Ureter (tissue), 1 donor: Measurements from ENCODE around the gene TPTE2. TPM values are rescaled to one million over a fixed set of nuclear protein-coding genes. Genes with fewer than 3 reads are reported as not detected.
"Not testable (repeated sequence)": the region's sequence is repeated elsewhere in the genome, so short reads cannot be mapped to it uniquely, and the experiment has no call there.

ENCODE experiments used
- DNase-seq: peaks from one replicate; pipeline ENCODE4 v3.0.0-alpha.2; 2020; ENCODE audit warnings: low spot score
- total RNA-seq: library from RNA; stranded (reverse); gene quantifications from one replicate; pipeline ENCODE4 v1.2.4, GENCODE V29; 2023
- donor health status: DM: yes; HTN: yes; CAD: no.

The TPTE2 gene
- total RNA-seq: 0.44 TPM

GRCh38 chr13:19561127-19561582, at the start of gene TPTE2:
TPTE2 (minus strand) TSS chr13:19561532; CDS start chr13:19503234, 58,298 bp downstream.
- DNase-seq: not testable (repeated sequence)

DNA sequence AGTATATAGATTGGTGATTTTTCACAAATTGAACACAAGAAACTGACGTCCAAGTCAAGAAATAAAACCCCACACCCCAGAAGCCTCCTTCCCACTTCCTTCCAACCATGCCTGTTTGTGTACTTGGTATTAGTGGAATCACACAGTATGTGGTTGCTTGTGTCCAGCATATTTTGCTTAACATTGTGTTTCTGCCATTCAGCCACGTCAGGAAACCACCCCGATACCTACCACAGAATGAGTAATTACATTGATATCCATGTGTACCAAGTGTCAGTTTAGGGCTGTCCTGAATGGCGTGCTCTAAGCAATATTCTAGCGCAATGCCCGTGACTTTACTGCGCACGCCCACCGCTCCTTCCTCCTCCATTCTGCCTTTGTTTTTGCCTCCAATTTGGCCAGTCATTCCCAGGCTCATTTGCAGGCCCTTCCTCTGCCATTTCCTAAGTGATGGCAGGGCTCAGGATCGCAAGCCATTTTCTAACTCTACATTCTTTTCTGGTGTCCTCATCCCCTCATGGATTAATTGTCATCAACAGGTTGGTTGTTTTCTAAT, 46.3 kb upstream of the TPTE2 start:
- no peak for DNase-seq

GRCh38 chr13:19606737-19607136, 45.4 kb upstream of the TPTE2 start:
- DNase-seq: no peak

GRCh38 chr13:19606152-19606551, 44.8 kb upstream of the TPTE2 start:
- DNase-seq: no peak

DNA sequence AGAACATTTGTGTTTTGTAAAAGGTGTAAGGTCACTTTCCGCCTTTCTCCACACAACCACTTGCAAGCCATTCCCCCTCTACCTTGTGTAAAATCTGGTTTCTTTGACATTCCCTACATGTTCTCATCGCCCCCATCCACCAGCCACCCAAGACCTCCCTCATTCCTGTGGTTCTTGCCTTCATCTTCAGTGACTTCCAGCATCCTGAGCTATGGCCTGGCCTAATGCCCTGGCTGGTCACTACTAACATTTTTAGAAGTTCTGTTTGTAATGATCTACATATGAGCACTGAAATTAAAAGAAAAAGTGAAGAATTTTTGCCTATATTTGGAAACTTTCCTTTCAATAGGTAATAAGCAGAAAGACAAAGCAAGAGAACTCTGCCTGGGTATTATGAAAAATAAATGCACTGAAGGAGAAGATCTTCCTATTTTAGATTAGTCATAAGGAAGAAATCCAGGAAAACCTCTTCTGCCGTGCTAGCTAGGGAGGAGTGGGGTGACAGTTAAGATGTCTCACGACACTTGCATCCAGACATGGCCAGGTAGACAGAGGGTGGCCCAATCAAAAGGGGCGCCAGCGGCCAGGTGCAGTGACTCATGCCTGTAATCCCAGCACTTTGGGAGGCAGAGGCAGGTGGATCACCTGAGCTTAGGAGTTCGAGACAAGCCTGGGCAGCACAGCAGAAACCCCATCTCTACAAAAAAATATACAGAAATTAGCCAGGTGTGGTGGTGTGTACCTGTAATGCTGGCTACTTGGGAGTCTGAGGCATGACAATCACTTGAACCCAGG, 44.0 kb upstream of the TPTE2 start:
- no peak for DNase-seq

DNA sequence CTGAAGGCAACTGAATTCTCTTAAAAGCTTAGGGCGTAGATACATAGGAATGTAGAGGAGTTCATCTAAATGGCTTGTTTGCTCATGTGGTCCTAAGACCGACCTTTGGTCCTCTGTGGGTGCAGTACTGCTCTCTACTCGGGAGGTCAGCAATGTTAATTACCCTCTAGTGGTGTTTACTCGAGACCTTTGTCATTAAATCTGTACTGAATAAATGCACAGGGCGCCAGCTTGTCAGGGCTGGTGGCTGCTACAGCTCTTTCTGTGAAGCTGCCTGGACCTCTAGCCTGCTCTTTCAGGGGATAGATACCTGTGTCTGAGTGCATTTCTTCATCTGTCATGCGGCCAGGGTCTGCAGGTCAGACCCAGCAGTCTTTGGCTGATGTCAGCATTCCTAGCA, 43.0 kb upstream of the TPTE2 start:
- DNase-seq: no peak

DNA sequence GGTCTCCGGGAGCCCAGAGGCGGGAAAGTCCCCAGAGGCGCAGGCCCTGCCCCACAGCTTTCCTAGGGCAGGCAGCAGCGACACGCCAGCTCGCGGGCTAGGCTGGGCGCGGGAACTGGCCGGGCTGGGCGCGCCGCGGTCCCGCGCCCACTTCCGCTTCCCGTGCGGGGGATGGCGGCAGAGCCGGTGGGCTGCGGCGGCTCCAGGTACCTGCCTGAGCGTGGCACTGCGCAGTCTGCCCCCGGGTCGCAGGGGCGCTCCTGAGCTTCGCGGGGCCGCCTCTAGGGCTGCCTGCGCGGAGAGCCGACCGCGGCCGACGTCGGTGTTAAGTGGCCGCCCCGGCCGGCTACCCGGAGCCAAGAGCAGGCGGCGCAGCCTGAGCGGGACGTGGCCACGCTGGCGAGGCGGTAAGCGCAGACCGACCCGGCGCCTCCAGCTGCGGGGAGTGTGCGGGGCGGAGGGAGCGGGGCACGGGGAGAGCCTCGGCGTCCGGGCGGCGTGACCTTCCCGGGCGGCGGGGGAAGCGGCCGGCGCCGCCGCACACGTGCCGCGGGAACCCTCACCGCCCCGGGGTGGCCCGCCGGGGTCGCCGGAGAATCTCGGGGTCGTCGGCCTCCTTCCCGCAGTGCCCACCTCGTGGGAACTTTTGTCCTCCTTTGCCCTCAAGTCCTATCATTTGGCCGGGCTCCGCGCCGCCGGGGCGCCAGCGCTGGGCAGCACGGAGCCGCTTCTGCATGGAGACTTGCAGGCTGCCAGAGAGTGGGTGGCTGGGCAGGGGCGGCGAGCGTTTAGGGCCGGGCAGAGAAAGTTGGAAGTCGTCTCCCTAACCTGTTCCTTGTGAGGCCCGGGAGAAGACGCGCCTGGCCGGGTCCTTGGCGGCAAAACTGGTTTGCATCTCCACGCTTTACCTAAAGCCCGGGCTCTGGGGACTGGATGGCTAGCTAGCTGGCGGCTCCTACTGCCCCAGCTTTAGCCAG, 40.7 kb upstream of the TPTE2 start:
- no peak for DNase-seq

GRCh38 chr13:19597523-19597922, 36.2 kb upstream of the TPTE2 start:
- no peak for DNase-seq

GRCh38 chr13:19596960-19597361, 35.6 kb upstream of the TPTE2 start:
- no peak for DNase-seq

- no peak for DNase-seq
These were observed 34.8 kb upstream of the TPTE2 start for GRCh38 chr13:19596086-19596485.

GRCh38 chr13:19592657-19593180, 31.4 kb upstream of the TPTE2 start:
- DNase-seq: no peak

- no peak for DNase-seq
These were observed 30.5 kb upstream of the TPTE2 start for GRCh38 chr13:19591864-19592263.

DNA sequence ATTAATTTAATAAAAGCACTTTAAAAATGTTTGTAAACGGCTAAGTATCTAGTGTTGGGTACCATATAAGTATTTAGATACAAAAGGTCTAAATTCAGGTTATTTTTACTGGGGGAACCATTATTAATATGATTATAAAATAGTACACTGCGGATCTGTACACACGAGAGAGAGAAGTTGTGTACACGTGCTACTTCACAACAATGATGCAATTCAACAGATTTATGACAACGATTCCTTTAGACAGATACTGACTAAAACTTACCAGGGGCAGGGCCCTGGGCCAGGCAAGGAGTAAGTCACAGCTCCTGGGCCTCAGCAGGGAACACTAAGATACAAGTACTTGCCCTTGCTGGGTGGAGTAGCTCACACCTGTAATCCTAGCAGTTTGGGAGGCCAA, 29.1 kb upstream of the TPTE2 start:
- DNase-seq: no peak

GRCh38 chr13:19589312-19589711, 28.0 kb upstream of the TPTE2 start:
- DNase-seq: no peak

GRCh38 chr13:19587635-19588300, 26.4 kb upstream of the TPTE2 start:
- DNase-seq: no peak

GRCh38 chr13:19586904-19587634, 25.7 kb upstream of the TPTE2 start:
- no peak for DNase-seq

- DNase-seq: no peak
These were observed 20.3 kb upstream of the TPTE2 start for GRCh38 chr13:19581675-19582074.

DNA sequence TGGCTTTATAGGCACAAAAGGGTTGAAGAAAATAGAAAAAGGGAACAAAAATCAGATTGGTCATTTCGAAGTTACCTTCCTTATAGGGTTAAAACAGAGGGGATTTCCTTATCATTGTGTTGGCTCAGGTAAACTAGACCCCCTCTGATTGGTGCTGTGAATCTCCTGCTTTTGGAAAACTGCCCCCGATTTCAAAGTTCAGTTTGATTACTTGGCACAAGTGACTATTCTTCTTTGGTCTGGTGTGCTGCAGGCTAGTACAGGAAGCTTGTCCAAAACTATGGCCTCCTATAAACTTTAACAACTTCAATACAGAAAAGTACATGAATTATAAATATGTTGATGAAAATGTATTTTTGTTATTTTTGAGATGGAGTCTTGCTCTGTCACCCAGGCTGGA, 13.9 kb upstream of the TPTE2 start:
- DNase-seq: no peak

GRCh38 chr13:19573120-19573716, 11.9 kb upstream of the TPTE2 start:
- no peak for DNase-seq

DNA sequence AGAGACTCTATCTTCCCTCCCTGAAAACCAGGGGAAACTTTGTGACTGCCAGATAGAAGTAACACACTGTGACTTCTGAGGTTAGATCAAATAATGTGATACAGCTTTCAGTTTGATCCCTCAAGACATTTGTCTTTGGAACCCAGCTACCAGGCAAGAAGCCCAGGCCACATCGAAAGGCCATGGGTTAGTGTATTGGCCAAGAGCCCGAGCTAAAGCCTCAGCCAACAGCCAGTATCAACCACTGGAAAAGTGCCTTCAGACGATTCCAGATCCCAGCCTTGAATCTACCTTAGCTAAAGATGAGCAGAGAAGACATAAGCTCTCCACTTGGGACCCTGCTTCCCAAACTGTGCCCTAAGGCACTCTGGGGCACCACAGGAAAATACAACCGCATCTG, 10.9 kb upstream of the TPTE2 start:
- DNase-seq: no peak
